ENCODE results near the gene NPFFR2.

DNA sequence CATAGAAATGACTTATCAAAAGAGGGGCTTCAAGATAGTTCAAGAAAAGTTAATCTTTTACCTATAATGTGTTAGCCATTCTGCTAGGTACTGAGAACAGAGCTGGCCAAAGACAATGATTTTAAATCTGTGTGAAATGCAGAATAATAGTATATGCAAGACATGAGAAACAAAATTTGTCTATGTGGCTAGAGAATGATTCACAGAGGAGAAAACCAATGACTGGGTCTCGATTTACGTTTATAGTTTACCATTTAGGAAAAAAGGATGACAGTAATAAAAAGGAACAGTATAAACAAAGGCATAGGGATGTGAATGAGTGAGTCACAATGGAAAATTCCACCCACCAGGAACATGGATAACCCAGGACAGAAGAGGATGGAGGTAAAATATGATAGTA is 31.9 kb downstream of the NPFFR2 start:
- TF ChIP-seq NRF1 (conservative IDR thresholded peaks at IDR 0.05 in 1 of 2, IDR thresholded peaks at IDR 0.05 in 1 of 2) (no peak), CEBPB (tag; IDR thresholded peaks at IDR 0.05) (no peak), NCOA2 (IDR thresholded peaks at IDR 0.05; ENCODE audit: partially characterized antibody in 2 of 2) (no peak), MCM5 (IDR thresholded peaks at IDR 0.05; ENCODE audit: low read depth) (no peak), CBX5 (IDR thresholded peaks at IDR 0.05; ENCODE audit: borderline replicate concordance, low read depth) (no peak), MYC (IDR thresholded peaks at IDR 0.05; ENCODE audit: low read depth, low read length) (no peak), MYC (CRISPR knock-in tag; IDR thresholded peaks at IDR 0.05; ENCODE audit: borderline replicate concordance, low read depth) (no peak), ZNF561 (CRISPR knock-in tag; conservative IDR thresholded peaks at IDR 0.05) (no peak)
- TF ChIP-seq, protein P1, sequence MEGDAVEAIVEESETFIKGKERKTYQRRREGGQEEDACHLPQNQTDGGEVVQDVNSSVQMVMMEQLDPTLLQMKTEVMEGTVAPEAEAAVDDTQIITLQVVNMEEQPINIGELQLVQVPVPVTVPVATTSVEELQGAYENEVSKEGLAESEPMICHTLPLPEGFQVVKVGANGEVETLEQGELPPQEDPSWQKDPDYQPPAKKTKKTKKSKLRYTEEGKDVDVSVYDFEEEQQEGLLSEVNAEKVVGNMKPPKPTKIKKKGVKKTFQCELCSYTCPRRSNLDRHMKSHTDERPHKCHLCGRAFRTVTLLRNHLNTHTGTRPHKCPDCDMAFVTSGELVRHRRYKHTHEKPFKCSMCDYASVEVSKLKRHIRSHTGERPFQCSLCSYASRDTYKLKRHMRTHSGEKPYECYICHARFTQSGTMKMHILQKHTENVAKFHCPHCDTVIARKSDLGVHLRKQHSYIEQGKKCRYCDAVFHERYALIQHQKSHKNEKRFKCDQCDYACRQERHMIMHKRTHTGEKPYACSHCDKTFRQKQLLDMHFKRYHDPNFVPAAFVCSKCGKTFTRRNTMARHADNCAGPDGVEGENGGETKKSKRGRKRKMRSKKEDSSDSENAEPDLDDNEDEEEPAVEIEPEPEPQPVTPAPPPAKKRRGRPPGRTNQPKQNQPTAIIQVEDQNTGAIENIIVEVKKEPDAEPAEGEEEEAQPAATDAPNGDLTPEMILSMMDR (IDR thresholded peaks at IDR 0.05 in 2 of 3, conservative IDR thresholded peaks at IDR 0.05 in 1 of 3; ENCODE audit: insufficient read depth in 2 of 3, low read depth in 1 of 3, low read length in 3 of 3), result no peak
- TF ChIP-seq, protein P2, sequence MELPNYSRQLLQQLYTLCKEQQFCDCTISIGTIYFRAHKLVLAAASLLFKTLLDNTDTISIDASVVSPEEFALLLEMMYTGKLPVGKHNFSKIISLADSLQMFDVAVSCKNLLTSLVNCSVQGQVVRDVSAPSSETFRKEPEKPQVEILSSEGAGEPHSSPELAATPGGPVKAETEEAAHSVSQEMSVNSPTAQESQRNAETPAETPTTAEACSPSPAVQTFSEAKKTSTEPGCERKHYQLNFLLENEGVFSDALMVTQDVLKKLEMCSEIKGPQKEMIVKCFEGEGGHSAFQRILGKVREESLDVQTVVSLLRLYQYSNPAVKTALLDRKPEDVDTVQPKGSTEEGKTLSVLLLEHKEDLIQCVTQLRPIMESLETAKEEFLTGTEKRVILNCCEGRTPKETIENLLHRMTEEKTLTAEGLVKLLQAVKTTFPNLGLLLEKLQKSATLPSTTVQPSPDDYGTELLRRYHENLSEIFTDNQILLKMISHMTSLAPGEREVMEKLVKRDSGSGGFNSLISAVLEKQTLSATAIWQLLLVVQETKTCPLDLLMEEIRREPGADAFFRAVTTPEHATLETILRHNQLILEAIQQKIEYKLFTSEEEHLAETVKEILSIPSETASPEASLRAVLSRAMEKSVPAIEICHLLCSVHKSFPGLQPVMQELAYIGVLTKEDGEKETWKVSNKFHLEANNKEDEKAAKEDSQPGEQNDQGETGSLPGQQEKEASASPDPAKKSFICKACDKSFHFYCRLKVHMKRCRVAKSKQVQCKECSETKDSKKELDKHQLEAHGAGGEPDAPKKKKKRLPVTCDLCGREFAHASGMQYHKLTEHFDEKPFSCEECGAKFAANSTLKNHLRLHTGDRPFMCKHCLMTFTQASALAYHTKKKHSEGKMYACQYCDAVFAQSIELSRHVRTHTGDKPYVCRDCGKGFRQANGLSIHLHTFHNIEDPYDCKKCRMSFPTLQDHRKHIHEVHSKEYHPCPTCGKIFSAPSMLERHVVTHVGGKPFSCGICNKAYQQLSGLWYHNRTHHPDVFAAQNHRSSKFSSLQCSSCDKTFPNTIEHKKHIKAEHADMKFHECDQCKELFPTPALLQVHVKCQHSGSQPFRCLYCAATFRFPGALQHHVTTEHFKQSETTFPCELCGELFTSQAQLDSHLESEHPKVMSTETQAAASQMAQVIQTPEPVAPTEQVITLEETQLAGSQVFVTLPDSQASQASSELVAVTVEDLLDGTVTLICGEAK (IDR thresholded peaks at IDR 0.05), result no peak
- TF ChIP-seq, protein P2 (CRISPR knock-in tag; IDR thresholded peaks at IDR 0.05), result no peak
- TF ChIP-seq, protein P3, sequence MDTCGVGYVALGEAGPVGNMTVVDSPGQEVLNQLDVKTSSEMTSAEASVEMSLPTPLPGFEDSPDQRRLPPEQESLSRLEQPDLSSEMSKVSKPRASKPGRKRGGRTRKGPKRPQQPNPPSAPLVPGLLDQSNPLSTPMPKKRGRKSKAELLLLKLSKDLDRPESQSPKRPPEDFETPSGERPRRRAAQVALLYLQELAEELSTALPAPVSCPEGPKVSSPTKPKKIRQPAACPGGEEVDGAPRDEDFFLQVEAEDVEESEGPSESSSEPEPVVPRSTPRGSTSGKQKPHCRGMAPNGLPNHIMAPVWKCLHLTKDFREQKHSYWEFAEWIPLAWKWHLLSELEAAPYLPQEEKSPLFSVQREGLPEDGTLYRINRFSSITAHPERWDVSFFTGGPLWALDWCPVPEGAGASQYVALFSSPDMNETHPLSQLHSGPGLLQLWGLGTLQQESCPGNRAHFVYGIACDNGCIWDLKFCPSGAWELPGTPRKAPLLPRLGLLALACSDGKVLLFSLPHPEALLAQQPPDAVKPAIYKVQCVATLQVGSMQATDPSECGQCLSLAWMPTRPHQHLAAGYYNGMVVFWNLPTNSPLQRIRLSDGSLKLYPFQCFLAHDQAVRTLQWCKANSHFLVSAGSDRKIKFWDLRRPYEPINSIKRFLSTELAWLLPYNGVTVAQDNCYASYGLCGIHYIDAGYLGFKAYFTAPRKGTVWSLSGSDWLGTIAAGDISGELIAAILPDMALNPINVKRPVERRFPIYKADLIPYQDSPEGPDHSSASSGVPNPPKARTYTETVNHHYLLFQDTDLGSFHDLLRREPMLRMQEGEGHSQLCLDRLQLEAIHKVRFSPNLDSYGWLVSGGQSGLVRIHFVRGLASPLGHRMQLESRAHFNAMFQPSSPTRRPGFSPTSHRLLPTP (IDR thresholded peaks at IDR 0.05; ENCODE audit: borderline replicate concordance, extremely low read depth, insufficient read length), result no peak
- TF ChIP-seq, protein P4, sequence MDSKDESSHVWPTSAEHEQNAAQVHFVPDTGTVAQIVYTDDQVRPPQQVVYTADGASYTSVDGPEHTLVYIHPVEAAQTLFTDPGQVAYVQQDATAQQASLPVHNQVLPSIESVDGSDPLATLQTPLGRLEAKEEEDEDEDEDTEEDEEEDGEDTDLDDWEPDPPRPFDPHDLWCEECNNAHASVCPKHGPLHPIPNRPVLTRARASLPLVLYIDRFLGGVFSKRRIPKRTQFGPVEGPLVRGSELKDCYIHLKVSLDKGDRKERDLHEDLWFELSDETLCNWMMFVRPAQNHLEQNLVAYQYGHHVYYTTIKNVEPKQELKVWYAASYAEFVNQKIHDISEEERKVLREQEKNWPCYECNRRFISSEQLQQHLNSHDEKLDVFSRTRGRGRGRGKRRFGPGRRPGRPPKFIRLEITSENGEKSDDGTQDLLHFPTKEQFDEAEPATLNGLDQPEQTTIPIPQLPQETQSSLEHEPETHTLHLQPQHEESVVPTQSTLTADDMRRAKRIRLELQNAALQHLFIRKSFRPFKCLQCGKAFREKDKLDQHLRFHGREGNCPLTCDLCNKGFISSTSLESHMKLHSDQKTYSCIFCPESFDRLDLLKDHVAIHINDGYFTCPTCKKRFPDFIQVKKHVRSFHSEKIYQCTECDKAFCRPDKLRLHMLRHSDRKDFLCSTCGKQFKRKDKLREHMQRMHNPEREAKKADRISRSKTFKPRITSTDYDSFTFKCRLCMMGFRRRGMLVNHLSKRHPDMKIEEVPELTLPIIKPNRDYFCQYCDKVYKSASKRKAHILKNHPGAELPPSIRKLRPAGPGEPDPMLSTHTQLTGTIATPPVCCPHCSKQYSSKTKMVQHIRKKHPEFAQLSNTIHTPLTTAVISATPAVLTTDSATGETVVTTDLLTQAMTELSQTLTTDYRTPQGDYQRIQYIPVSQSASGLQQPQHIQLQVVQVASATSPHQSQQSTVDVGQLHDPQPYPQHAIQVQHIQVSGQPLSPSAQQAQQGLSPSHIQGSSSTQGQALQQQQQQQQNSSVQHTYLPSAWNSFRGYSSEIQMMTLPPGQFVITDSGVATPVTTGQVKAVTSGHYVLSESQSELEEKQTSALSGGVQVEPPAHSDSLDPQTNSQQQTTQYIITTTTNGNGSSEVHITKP (IDR thresholded peaks at IDR 0.05; ENCODE audit: partially characterized antibody), result no peak
- TF ChIP-seq, protein P5, sequence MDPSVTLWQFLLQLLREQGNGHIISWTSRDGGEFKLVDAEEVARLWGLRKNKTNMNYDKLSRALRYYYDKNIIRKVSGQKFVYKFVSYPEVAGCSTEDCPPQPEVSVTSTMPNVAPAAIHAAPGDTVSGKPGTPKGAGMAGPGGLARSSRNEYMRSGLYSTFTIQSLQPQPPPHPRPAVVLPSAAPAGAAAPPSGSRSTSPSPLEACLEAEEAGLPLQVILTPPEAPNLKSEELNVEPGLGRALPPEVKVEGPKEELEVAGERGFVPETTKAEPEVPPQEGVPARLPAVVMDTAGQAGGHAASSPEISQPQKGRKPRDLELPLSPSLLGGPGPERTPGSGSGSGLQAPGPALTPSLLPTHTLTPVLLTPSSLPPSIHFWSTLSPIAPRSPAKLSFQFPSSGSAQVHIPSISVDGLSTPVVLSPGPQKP (CRISPR knock-in tag; IDR thresholded peaks at IDR 0.05), result no peak
